ENCODE data around the gene ABCA13. TPM values are rescaled to one million over a fixed set of nuclear protein-coding genes. Genes with fewer than 3 reads are reported as not detected.

Gene ABCA13
- polyA plus RNA-seq, 1 donor (not counting 4 experiments of a cell fraction or from before 2014, with no cell fraction given), result 0.76 TPM

- no peak overlapping the region for H3K4me2 ChIP-seq (ENCODE audit: control insufficient read depth, extremely low read depth, insufficient read depth, low read depth, low read length)
- FAIRE-seq, result no peak
- no peaks in the 10 kb centered on the region for H3K4me1 ChIP-seq (ENCODE audit: control insufficient read depth, extremely low read depth, insufficient read depth, low read length)
- no peaks in the 10 kb centered on the region for H3K27me3 ChIP-seq (ENCODE audit: control insufficient read depth, extremely low read depth, insufficient read depth, low read length)
- no peak overlapping the region for H2AFZ ChIP-seq (ENCODE audit: control insufficient read depth, low read length)
- H3K27ac ChIP-seq (ENCODE audit: control insufficient read depth, insufficient read depth, low read length), result no peak overlapping the region
- H3K36me3 ChIP-seq (ENCODE audit: control insufficient read depth in 2 of 2, extremely low read depth in 1 of 2, insufficient read depth in 2 of 2, low read length in 2 of 2), result no peaks in the 10 kb centered on the region
- dilution Hi-C loops (cut with MboI; ENCODE audit: extremely low pct_ligation_motif_present, low sequenced_read_pairs), result no loop called here
- no peak overlapping the region for H3K9ac ChIP-seq (ENCODE audit: control insufficient read depth, extremely low read depth, insufficient read depth, low read length)
- H3K79me2 ChIP-seq (ENCODE audit: control insufficient read depth, insufficient read depth, low read length), result no peaks in the 10 kb centered on the region
- H3K9me1 ChIP-seq (ENCODE audit: control insufficient read depth, extremely low read depth, insufficient read depth, low read length), result no peaks in the 10 kb centered on the region
- no peaks in the 10 kb centered on the region for H3K9me3 ChIP-seq (ENCODE audit: control insufficient read depth, low read depth, low read length)
- DNase-seq (ENCODE audit: low read depth, low spot score), result no peak
- H4K20me1 ChIP-seq (ENCODE audit: control insufficient read depth, extremely low read depth, insufficient read depth, low read length), result no peaks in the 10 kb centered on the region
- no peak overlapping the region for H3K4me3 ChIP-seq (ENCODE audit: control insufficient read depth in 2 of 3, extremely low read depth in 1 of 3, insufficient read depth in 2 of 3, low read depth in 1 of 3, low read length in 3 of 3)
- no peak for TF ChIP-seq CTCF (optimal IDR thresholded peaks at IDR 0.05 in 1 of 3, IDR thresholded peaks at IDR 0.05 in 1 of 3, conservative IDR thresholded peaks at IDR 0.05 in 1 of 3; ENCODE audit: extremely low read depth in 1 of 3, insufficient read depth in 2 of 3, low read length in 3 of 3)
- TF ChIP-seq EZH2 (IDR thresholded peaks at IDR 0.05; ENCODE audit: low read length), result no peak
Measured at GRCh38 chr7:48595756-48596155, 424.5 kb downstream of the ABCA13 start.

- Histone ChIP-seq H3K27me3 (ENCODE audit: control insufficient read depth, extremely low read depth, insufficient read depth, low read length) (no peaks in the 10 kb centered on the region), H3K9me1 (ENCODE audit: control insufficient read depth, extremely low read depth, insufficient read depth, low read length) (no peaks in the 10 kb centered on the region), H3K4me2 (ENCODE audit: control insufficient read depth, extremely low read depth, insufficient read depth, low read depth, low read length) (no peak overlapping the region), H4K20me1 (ENCODE audit: control insufficient read depth, extremely low read depth, insufficient read depth, low read length) (no peaks in the 10 kb centered on the region), H3K27ac (ENCODE audit: control insufficient read depth, insufficient read depth, low read length) (no peak overlapping the region), H2AFZ (ENCODE audit: control insufficient read depth, low read length) (no peak overlapping the region), H3K4me1 (ENCODE audit: control insufficient read depth, extremely low read depth, insufficient read depth, low read length) (no peaks in the 10 kb centered on the region), H3K9me3 (ENCODE audit: control insufficient read depth, low read depth, low read length) (no peaks in the 10 kb centered on the region), H3K9ac (ENCODE audit: control insufficient read depth, extremely low read depth, insufficient read depth, low read length) (no peak overlapping the region), H3K36me3 (ENCODE audit: control insufficient read depth in 2 of 2, extremely low read depth in 1 of 2, insufficient read depth in 2 of 2, low read length in 2 of 2) (no peaks in the 10 kb centered on the region), H3K79me2 (ENCODE audit: control insufficient read depth, insufficient read depth, low read length) (no peaks in the 10 kb centered on the region), H3K4me3 (ENCODE audit: control insufficient read depth in 2 of 3, extremely low read depth in 1 of 3, insufficient read depth in 2 of 3, low read depth in 1 of 3, low read length in 3 of 3) (no peak overlapping the region)
- TF ChIP-seq EZH2 (IDR thresholded peaks at IDR 0.05; ENCODE audit: low read length), result no peak
- TF ChIP-seq CTCF (optimal IDR thresholded peaks at IDR 0.05 in 1 of 3, IDR thresholded peaks at IDR 0.05 in 1 of 3, conservative IDR thresholded peaks at IDR 0.05 in 1 of 3; ENCODE audit: extremely low read depth in 1 of 3, insufficient read depth in 2 of 3, low read length in 3 of 3), result no peak
- dilution Hi-C loops (cut with MboI; ENCODE audit: extremely low pct_ligation_motif_present, low sequenced_read_pairs), result no loop called here
- FAIRE-seq (no peak), DNase-seq (ENCODE audit: low read depth, low spot score) (no peak)
Measured at GRCh38 chr7:48610705-48611104, 439.4 kb downstream of the ABCA13 start.
